GM21423 (cell line): ENCODE results near the gene MTMR6.

Experiments used
- ATAC-seq: cut with Tn5 transposase; IDR thresholded peaks from one replicate; pipeline ENCODE4 v1.9.1; 2021; ENCODE audit warnings: mild to moderate bottlenecking, moderate library complexity; ENCODE audit not compliant: unreplicated experiment

Gene MTMR6

DNA sequence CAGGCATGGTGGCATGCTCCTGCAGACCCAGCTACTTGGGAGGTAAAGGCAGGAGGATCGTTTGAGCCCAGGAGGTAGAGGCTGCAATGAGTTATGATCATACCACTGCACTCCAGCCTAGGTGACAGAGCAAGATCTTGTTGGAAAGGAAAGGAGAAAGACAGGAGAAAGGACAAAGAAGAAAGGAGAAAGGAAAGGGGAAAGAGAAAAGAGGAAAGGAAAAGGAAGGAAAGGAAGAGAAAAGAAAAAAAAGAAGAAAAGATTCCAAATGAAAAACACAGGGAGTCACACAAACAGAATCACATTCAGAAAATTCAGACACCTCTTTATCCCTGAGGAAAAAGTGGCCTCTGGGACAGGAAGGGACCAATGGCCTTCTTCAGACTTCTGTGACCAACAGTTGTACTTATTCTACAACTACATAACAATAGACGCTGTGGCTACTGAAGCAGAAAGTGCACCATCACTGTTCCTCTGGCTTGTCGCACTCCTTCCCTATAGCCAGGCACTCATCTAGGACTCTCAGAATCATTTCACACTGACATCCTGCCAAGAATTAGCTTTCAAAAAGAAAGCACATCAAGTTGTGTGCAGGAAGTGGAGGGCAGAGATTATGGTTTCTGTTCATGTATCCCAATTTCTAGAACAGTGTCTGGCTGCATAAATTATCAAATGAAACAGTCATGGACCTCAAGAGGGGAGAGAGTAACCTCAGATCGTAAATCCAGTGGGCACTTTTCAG, 5.9 kb downstream of the MTMR6 start:
- peak; percentile 60 for ATAC-seq

DNA sequence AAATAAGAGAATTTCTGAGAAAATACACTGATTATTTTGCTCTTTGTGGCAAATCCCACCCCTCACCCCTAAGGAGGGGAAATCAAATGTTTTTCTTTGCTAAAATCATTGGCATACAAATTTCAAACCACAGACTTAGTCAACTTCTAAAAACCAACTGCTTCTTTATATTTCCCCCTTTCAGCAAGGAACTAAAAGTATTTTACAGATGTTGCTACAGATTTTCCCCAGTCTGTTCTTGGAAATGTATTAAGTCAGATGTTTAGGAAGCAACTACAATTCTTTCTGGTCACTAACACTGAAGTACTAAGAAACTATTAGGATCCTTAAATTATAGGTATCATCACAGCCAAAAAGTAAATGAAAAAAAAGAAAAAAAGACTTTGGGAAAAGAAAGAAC, 6.9 kb downstream of the MTMR6 start:
- ATAC-seq: no peak

DNA sequence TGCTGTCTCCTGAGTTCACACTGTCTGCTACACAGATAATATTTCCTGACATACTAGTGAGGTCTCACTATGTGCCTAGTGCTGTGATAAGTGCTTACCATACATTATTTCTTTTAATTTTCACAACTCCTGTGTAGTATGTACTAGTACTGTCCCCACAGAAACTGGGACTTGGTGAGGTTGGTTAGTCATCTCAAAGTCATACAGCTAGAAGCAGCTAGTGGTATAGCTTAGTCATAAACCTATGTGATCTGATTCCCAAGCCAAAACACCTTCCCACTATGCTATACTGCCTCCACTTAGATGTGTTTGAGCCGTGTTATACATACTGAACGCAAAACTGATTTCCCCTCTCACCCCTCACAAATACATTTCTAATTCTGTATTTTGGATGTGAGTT, 10.5 kb downstream of the MTMR6 start:
- no peak for ATAC-seq

DNA sequence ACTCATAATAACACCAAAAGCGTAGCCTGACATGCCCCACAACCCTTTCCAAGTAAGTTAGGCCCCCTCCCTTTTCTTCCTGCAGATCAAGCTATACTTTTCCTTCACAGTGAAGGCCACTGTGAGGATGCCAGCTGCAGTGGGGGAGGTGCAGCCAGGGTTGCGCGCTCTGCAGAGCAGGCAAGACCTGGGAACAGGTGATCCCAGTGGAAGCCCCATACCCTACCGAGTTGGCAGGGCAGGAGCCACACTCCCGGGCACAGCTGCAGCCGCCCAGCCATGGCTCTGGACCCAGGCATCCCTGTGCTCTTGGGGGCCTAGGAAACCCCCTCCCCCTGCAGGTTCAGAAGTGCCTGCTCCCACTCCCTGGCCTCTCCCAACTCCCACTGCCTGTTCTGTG, 18.7 kb downstream of the MTMR6 start:
- no peak for ATAC-seq

DNA sequence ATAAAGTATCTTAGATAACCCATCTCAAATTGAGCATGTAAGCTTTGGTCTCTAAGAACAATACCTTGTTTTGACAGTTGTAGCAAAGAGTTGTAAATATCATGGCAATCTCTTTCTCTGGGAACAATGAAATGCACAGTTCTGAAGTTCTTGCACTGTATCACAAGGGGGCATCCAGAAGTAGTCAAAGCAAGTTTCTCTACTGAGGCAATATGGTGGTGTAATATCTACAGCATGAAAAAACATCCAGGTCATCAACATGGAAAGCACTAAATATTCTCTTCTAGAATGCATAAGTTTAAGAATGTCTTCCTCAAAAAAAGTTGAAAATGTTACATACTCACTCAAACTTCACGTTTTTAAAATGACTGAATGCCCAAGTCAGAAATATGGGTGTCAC, 19.6 kb downstream of the MTMR6 start:
- ATAC-seq: no peak

DNA sequence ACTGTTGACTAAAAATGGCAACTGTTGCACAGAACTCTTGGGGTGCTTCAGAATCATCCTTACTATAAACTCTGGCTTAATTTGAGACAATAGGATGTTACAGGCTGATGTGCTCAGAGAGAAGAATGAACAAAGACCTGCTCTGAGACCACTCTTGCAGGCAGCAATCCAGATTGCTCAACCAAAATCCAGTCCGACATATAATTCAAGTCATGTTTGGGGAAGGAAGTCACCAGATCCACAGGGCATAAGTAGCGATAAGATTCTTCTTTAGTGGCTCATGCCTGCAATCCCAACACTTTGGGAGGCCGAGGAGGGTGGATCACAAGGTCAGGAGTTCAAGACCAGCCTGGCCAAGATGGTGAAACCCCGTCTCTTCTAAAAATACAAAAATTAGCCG, 20.6 kb downstream of the MTMR6 start:
- ATAC-seq: no peak

DNA sequence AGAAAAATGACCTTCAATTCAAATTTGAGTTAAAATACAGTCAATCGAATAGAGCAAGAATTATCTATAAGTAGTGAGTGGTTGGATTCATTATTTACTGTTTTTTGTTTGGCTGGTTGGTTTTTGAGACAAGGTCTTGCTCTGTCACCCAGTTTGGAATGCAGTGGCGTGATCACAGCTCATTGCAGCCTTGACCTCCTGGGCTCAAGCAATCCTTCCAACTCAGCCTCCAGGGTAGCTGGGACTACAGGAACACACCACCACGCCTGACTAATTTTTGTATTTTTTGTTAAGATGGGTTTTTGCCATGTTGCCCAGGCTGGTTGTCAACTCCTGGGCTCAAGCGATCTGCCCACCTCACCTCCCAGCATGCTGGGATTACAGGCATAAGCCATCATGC, 25.0 kb downstream of the MTMR6 start:
- ATAC-seq: no peak

DNA sequence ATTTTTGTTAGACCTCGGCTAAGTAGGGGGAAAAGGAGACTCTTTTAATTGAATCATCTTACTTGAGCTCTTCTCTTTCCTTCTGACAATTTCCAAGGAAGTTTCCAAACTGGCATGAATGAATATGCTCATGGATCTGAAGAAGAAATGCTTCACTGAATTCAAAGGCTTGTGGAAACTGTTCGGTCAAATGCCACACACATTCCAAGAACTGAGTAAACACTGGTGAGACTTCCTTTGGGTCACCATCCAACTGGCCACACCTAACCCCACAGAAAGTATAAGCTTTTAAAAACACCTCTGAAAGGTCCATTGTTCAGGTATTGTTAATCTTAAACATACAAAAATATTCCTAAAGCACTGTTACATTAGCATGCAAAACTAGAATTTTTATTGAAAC, 33.6 kb downstream of the MTMR6 start:
- no peak for ATAC-seq

DNA sequence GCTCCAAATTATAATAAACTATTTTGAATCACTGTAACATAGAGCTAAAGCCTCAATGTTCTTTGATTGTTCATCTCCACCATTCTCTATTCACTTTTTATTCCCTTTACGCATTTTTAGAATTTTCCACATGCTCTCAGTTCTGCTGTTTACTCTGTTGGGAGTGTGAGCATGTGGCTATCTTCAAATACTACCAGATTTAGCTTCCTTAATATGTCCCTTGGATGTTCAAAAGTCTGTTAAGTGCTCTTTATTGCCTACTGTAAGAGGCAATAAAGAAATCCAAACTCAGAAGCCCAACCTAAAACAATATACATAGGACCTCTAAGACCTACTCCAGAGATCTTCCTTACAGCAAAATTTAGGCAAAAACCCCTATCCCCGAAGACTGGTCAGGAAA, 34.5 kb downstream of the MTMR6 start:
- no peak for ATAC-seq

DNA sequence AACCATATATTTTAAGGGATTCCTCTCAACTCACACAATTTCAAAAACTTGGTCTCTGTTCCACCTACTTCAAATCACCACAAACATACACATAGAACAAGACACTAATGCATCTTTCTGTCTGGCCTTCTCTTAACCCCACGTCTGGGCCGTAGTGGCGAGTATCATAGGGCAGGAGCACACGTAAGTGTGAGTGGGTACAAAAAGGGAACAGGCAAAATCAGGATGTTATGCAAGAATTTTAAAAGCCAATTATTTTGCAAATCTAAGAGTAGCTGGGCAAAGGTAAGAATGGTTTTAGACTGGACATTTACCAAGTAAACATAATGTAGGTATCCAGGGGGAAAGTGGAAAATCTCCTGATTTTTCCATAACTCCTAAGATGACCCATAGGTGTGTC, 35.1 kb downstream of the MTMR6 start:
- no peak for ATAC-seq

DNA sequence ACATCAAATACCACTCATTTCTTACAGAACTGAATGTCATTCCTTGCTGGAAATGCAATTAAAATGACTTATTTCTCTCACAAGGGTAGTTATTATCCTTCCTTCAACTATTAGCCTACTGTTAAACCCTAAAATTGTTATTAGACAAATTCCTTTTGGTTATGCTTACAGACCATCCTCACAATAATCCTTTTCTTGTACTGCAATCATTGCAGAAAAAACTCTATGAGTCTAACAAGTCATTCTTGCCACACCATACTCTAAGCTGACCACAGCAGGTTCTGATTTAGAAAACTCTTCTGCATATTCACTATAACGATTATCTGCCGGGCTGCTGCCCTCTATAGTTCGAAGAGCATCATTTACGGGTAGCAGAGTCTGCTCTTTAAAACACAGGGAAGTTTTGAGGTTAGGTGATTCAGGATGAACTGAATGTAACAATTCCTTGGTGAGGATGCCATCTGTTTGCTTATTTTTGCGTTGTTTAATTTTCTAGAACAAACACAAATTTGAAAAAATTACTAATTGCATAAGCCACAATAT, 38.2 kb downstream of the MTMR6 start:
- ATAC-seq: peak; percentile 60

DNA sequence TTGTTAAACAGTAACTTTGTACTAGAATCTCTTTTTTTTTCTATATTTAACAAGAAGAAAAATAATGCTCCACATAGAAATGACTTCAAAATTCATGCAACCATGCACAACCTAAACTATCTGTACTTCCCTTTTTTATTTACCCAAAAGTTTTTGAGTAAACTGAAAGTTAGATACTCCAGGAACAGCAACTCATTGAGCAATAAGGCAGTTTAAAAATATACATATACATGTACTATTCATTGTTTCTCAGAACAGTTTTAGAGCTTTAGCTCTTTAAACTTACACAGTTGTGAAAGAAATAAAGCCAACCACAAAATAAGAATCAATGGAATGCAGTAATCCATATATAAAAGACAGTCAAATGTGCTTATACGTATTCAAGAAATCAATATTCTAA, 39.2 kb downstream of the MTMR6 start:
- ATAC-seq: no peak

DNA sequence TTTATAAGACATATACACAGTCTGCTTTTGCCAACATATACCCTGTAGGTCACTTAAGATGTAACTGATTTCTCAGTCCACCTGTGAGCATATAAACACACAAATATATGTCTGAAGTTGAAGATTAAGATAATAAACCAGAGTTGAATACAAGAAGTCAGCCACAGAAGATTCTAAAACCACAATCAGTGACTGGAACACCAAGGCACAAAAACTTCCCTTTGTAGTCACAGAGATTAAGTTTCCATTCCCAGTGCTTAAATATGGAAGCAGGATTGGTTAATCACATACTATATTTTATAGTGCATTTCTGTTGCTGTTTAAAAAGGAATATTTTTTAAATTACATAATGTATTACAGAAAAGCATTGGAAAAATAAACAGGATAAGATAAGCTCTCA, 39.9 kb downstream of the MTMR6 start:
- no peak for ATAC-seq

DNA sequence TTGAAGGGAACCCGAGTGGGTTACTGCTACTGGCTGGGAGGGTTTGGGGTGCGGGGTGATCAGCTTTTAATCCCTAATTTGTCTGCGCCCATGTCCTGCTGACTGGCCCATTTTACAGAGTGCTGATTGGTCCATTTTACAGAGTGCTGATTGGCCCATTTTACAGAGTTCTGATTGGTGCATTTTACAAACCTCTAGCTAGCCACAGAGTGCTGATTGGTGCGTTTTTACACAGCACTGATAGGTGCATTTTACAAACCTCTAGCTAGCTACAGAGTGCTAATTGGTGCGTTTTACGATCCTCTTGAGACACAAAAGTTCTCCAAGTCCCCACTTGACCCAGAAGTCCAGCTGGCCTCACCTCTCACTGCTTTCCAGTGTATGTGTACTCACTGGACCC, 43.2 kb downstream of the MTMR6 start:
- ATAC-seq: no peak

DNA sequence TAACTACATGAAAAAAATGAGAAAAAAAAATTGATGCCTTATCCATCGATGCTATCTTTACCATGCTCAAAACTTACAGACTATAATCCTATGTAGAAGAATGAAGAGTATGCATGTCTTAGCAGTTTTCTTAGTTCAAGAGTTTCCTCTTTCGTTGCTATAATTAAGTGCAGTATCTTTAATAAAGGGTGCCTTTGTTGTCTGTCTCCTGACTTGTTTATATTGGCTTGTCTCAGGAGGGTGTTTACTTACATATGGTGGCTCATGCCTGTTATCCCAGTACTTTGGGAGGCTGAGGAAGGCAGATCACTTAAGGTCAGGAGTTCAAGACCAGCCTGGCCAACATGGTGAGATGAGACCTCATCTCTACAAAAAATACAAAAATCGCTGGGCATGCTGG, 44.3 kb downstream of the MTMR6 start:
- ATAC-seq: no peak

DNA sequence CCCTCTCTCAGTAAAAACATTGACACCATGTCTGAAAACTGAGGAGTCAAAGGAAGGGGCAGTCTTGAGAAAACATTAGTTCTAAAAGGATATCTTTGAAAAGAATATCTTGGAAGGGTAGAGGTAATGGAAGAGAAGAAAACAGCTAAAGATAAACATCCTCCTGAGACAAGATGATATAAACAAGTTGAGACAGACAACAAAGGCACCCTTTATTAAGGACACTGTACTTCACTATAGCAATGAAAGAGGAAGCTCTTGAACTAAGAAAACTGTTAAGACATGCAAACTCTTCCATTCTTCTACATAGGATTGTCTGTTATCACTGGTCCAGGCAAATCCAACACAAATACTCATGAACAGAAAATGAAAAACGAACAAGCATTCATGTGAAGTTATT, 46.3 kb downstream of the MTMR6 start:
- ATAC-seq: no peak

DNA sequence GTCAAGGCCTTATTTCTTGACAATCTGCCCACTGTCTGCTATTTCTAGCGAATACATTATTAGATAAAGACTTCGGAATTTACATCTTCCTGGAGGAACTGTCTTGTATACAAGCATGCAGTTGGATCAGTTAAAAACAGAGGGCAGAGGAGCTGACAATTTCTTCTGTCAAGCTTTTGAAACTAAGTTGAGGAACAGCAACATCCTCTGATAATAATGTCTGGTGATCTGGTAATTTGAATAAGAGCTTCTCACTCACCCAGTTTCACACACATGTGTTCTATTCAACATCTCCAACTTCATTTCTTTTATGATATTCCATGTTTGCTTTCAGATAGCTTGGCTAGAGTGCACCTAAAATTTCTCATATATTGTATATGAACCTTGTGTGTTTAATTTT, 50.2 kb downstream of the MTMR6 start:
- no peak for ATAC-seq

DNA sequence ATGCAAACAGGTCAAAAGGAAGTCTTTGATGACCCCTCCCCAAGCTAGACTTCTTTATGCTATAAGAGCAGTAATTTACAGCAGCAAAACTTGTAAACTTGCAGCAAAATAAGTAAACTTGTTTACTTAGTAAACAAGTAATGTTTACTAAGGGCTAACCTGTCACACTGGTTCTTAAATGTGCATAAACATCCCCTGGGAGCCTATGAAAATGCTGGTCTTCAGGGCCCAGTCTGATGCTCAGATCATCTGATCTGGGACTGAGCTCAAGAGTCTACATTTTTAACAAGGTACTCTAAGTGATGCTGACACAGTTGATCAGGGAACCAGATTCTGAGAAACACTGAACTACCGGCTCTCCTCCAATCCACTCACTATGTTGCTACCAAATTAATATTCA, 53.4 kb downstream of the MTMR6 start:
- no peak for ATAC-seq

DNA sequence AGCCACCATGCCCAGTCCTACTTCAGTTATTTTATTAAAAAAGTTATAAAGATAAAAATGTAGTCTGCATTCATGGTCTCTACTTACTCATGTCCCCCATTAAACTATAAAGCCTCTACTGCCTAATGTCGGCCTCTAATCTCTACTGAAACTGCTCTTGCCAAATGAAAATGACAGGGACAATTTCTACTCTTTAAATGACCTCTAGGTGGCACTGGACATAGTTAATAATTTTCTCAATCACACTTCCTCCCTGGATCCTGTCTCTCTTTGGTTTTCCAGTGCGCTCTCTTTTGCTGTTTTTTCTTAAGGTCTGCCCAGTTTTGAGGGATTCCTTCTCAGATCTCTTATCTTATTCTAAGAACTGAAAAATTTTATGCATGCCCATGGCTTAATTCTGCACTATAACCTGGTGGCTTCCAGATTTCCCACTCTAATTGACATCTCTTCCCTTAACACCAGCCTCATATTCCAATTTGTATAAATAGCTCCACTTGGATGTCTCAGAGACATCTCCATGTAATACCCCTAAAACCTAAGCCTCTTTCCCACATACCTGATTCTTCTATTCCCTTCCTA, 54.3 kb downstream of the MTMR6 start:
- no peak for ATAC-seq

DNA sequence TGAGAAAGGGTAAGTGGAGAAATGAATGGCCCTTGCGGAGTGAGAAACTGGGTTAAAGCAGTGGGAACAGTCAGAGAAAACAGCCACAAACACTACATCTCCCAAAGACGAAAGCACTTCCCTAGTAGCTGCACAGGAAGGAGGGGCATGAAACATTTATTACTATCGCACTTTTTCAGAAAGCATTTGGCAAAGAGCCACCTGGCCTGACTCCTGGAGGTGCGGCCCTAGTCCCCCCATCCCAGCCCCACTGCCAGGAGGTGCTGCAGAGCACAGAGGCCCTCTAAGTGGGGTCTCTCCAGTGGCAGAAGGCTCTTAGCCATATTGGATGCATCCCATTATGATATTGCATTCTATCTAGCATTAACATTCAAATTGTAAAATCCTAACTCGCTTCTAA, 55.8 kb downstream of the MTMR6 start:
- no peak for ATAC-seq

DNA sequence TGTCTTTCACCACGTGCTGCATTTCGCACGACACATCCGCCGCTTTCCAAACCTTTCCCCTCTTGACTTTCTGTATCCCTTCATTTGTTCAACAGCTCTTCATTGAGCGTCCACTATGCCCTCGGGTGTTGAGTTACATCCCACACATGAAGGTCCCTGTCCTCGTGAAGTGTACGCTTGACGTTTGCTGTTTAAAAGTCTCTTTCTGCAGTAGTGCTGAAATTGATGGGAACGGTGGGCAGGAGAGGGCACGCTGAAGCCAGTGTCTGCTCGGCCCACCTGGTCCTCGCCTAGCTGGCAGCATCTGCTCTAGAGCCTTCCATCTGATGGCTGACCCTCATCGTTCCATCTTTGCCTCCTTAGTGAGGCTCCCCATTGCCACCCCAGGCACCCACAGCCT, 59.6 kb downstream of the MTMR6 start:
- ATAC-seq: no peak

DNA sequence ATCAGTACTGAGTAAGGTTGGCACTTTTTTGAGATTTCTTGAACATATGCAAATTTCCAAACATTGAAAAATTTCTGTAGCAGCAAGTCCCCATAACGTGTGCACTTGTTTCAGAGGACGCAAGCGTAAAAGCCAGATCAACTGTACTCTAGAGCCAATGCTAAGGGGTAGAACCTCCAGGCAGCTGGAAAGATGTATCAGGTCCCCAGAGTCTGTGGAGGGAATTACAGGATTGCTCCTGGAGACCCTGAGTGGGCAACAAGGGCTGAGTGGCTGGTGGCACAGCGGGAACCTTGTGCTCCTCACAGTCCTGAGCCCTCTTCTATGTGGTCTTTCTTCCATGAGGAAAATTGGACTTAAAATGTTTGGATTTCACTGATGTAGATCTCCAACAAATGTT, 61.3 kb downstream of the MTMR6 start:
- ATAC-seq: no peak

DNA sequence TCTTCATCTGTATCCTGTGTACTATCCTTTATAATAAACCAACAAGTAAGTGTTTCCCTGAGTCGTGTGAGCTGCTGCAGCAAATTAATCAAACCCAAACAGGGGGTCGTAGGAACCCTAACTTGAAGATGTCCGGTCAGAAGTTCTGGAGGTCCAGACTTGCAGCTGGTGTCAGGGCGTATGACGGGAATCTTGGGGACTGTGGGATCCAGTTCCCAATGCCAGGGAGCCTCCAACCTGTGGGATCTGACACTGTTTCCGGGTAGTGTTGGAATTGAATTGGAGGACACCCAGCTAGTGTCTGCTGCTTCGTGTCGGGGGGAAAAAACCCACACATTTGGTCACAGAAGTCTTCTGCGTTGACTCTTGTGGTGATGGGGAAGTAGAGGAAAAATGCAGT, 63.1 kb downstream of the MTMR6 start:
- ATAC-seq: no peak
